A673 (cell line): ENCODE results near the gene ADAMTS10. TPM values are rescaled to one million over a fixed set of nuclear protein-coding genes. Genes with fewer than 3 reads are reported as not detected.

ENCODE experiments used
- BruUV-seq: library from RNA; stranded (reverse); fragments of 400-500 nt; replicated peaks from 2 replicates; lab custom pipeline; 2021; lab: Mats Ljungman, UMichigan
- CTCF ChIA-PET: fragments of 300-600 bp; sonication (Branson Sonifier 250); formaldehyde crosslinking; loops from one replicate; lab custom pipeline; 2022; ENCODE audit warnings: antibody characterized with exemption; lab: Charles Lee
- POLR2A ChIA-PET: fragments of 300-600 bp; sonication (Branson Sonifier 250); formaldehyde crosslinking; loops from one replicate; lab custom pipeline; 2022; ENCODE audit warnings: antibody characterized with exemption; ENCODE audit not compliant: low non-redundant PET; lab: Charles Lee
- DNase-seq: peaks from one replicate; pipeline ENCODE4 v3.0.0-alpha.2; 2015; ENCODE audit warnings: low spot score
- H3K27ac ChIP-seq: fragments of 200-600 bp; sonication (generic); 2 replicates; pipeline ENCODE4 v1.5.1; 2016; ENCODE audit warnings: mixed run types, low read depth, mild to moderate bottlenecking, mixed read lengths, antibody characterized with exemption, low read length; ENCODE audit not compliant: poor library complexity, severe bottlenecking
- H3K27me3 ChIP-seq: fragments of 200-600 bp; sonication (generic); replicated peaks from 2 replicates; pipeline ENCODE4 v1.6.1; 2017; ENCODE audit warnings: mixed run types, low read depth, mild to moderate bottlenecking, mixed read lengths, antibody characterized with exemption, low read length; ENCODE audit not compliant: insufficient read depth, poor library complexity
- H3K36me3 ChIP-seq: fragments of 200-600 bp; sonication (generic); 2 replicates; pipeline ENCODE4 v1.6.1; 2016; ENCODE audit warnings: mixed run types, mild to moderate bottlenecking, mixed read lengths, antibody characterized with exemption, low read length; ENCODE audit not compliant: insufficient read depth, poor library complexity, severe bottlenecking
- H3K4me1 ChIP-seq: fragments of 200-600 bp; sonication (generic); 2 replicates; pipeline ENCODE4 v1.6.1; 2017; ENCODE audit warnings: mixed run types, mild to moderate bottlenecking, mixed read lengths, antibody characterized with exemption, low read length; ENCODE audit not compliant: insufficient read depth, poor library complexity, severe bottlenecking
- H3K4me3 ChIP-seq: fragments of 200-600 bp; sonication (generic); 2 replicates; pipeline ENCODE4 v1.5.1; 2016; ENCODE audit warnings: low read depth, mixed run types, mild to moderate bottlenecking, mixed read lengths, low read length; ENCODE audit not compliant: poor library complexity, severe bottlenecking
- H3K9me3 ChIP-seq: fragments of 200-600 bp; sonication (generic); 2 replicates; pipeline ENCODE4 v1.6.1; 2016; ENCODE audit warnings: mixed run types, low read depth, mild to moderate bottlenecking, mixed read lengths, antibody characterized with exemption, low read length; ENCODE audit not compliant: poor library complexity, severe bottlenecking
- CTCF ChIP-seq: fragments of 300-800, 200-600 bp; sonication (generic); conservative IDR thresholded peaks from 2 replicates; pipeline ENCODE4 v1.5.1; 2017; ENCODE audit warnings: low read depth, mild to moderate bottlenecking, antibody characterized with exemption, low read length, moderate library complexity, mixed read lengths
- EZH2 ChIP-seq: fragments of 200-600 bp; sonication (generic); IDR thresholded peaks from 2 replicates; pipeline ENCODE4 v1.6.1; 2017; ENCODE audit warnings: borderline replicate concordance, low read depth, mild to moderate bottlenecking, mixed read lengths, antibody characterized with exemption, low read length; ENCODE audit not compliant: poor library complexity, severe bottlenecking
- intact Hi-C: fragments of 100-400 bp; cut with micrococcal nuclease; formaldehyde crosslinking; loops from one replicate; pipeline ENCODE4 v1.10.0; 2022; ENCODE audit not compliant: unreplicated experiment
- total RNA-seq: library from RNA; stranded (reverse); gene quantifications from 2 replicates; pipeline ENCODE4 v1.2.3, GENCODE V29; 2021

Gene ADAMTS10
- total RNA-seq, 1 experiment from 2014 or later, result 29.5 TPM

GRCh38 chr19:8630796-8631424, 20.4 kb upstream of the ADAMTS10 start:
- H3K27me3 ChIP-seq, result no peaks in the 10 kb centered on the region
- H3K4me3 ChIP-seq, result no peak overlapping the region
- no peaks in the 10 kb centered on the region for H3K9me3 ChIP-seq
- intact Hi-C loops, result no loop called here
- peak; percentile 55 for DNase-seq
- BruUV-seq, result no TSS peak
- H3K36me3 ChIP-seq, result no peaks in the 10 kb centered on the region
- H3K27ac ChIP-seq, result peak overlapping the region; percentile 64
- POLR2A ChIA-PET, result no interaction called here
- peaks cover 29% of the 10 kb centered on the region for H3K4me1 ChIP-seq
- CTCF ChIA-PET, result interaction anchor here (1.4 kb wide), 1 partner anchor 11 kb away, joined by 15 read pairs; no protein-coding TSS in a partner anchor
- no peak for TF ChIP-seq CTCF
- TF ChIP-seq EZH2, result no peak

GRCh38 chr19:8629996-8630683, 19.6 kb upstream of the ADAMTS10 start, which contains the start of gene NFILZ:
Gene NFILZ, plus strand, starts transcription at chr19:8630633. Its CDS starts 46,133 bp downstream, at chr19:8676766.
- Histone ChIP-seq H3K27ac (peak within 1 kb of the TSS; percentile 64), H3K36me3 (no peaks in the 10 kb centered on the region), H3K4me3 (no peak within 1 kb of the TSS), H3K9me3 (no peaks in the 10 kb centered on the region), H3K27me3 (no peaks in the 10 kb centered on the region), H3K4me1 (peaks cover 29% of the 10 kb centered on the region)
- TF ChIP-seq EZH2 (no peak), CTCF (no peak)
- DNase-seq, result no peak
- ChIA-PET POLR2A (no interaction called here), CTCF (interaction anchor here (1.4 kb wide), 1 partner anchor 12 kb away, joined by 15 read pairs; no protein-coding TSS in a partner anchor)
- no TSS peak for BruUV-seq
- intact Hi-C loops, result no loop called here

GRCh38 chr19:8629184-8629583, 18.7 kb upstream of the ADAMTS10 start:
- ChIA-PET CTCF (no interaction called here), POLR2A (no interaction called here)
- BruUV-seq, result no TSS peak
- intact Hi-C loops, result no loop called here
- no peaks in the 10 kb centered on the region for H3K9me3 ChIP-seq
- no peaks in the 10 kb centered on the region for H3K27me3 ChIP-seq
- no peak overlapping the region for H3K4me3 ChIP-seq
- peaks cover 29% of the 10 kb centered on the region for H3K4me1 ChIP-seq
- H3K36me3 ChIP-seq, result no peaks in the 10 kb centered on the region
- no peak overlapping the region for H3K27ac ChIP-seq
- DNase-seq, result no peak
- TF ChIP-seq EZH2 (no peak), CTCF (no peak)
